CD4-positive, alpha-beta T cell treated with Interleukin-12 subunit alpha and Interleukin-12 subunit beta, for 1 hour (primary cell): Measurements from ENCODE around the gene COPS4.
"Not testable (repeated sequence)": the region's sequence is repeated elsewhere in the genome, so short reads cannot be mapped to it uniquely, and the experiment has no call there.

ENCODE experiments used
- DNase-seq: peaks from one replicate; pipeline ENCODE4 v3.0.0-alpha.2; 2020

The COPS4 gene

GRCh38 chr4:83024233-83024632, 10.8 kb upstream of the COPS4 start:
- no peak for DNase-seq

DNA sequence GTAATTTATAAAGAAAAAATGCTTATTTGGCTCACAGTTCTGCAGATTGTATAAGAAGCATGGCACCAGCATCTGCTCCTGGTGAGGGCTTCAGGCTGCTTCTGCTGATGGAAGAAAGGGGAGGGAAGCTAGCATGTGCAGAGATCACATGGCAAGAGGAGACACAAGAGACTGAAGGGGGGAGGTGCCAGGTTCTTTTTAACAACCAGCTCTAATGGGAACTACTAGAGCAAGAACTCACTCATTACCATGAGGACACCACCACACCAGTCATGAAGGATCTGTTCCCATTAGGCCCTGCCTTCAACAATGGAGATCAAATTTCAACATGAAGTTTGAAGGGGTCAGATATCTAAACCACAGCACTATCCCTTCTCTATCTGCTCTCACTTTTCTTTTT, 9.4 kb upstream of the COPS4 start:
- no peak for DNase-seq

GRCh38 chr4:83028976-83029375, 6.0 kb upstream of the COPS4 start:
- no peak for DNase-seq

DNA sequence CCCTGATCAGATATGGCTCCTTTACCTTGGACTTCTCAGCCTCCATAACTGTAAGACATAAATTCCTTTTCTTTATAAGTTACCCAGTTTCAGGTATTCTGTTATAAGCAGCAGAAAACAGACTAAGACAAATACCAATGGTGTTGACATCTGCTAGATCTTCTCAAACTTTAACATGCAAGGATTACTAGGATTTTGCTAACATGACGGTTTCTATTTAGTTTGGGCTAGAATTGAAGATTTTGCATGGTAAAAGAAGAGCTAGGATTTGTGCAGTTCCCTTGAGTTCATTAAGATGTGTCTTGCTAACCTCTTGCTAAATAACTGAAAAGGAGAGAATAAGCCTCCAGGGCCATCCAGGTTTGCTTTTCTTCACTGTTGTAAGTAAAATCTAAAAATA, 5.3 kb upstream of the COPS4 start:
- DNase-seq: no peak

GRCh38 chr4:83036991-83037665, 2.1 kb downstream of the COPS4 start:
- no peak for DNase-seq

DNA sequence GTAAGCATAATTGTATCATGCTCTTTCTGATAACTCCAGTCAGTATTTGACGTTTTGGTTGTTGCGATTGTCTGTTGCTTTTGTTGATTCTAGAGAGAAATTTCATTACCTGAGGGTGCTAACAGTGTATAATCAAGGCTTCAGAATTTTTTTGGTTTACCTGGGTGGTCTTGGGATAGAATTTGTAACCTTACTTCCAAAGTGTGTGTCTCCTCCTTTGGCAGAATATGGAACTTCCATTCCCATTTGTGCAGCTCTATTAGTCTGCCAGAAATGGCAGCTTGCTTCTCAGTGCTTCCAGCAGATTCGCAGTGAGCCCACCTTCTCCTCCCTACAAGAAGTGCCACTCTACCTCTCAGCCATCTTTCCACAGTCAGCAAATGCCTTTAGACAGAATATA, 5.3 kb downstream of the COPS4 start:
- no peak for DNase-seq

DNA sequence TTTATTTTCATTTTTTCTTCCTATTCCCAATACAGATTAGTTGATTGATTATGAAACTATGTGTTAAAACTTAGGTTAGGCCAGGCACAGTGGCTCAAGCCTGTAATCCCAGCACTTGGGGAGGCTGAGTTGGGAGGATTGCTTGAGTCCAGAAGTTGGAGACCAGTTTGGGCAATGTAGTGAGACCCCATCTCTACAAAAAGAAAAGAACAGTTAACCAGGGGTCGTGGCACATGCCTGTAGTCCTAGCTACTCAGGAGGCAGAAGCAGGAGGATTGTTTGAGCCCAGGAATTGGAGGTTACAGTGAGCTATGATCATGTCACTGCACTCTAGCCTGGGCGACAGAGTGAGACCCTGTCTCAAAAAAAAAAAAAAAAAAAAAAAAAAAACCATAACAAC, 8.2 kb downstream of the COPS4 start:
- DNase-seq: not testable (repeated sequence)

DNA sequence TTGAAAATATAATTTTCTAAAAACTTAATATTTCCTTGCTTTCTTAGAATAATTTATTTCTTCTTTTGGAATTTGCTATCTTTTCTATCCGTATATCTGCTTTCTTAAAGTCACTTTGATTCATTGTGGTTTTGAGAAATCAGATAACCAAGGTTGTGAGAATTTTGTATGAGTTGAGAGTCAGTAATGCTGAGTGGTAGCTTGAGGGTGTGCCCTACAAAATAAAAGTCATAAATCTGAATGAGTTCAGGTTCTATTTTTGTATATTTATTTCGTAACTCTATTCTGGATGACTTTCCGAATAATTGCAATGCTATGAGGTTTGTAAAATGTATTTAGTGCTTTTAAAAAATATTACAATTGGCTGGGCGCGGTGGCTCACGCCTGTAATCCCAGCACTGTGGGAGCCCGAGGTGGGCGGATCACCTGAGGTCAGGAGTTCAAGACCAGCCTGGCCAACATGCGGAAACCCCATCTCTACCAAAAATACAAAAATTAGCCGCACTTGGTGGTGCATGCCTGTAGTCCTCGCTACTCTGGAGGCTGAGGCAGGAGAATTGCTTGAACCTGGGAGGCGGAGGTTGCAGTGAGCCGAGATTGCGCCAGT, 8.9 kb downstream of the COPS4 start:
- DNase-seq: no peak

GRCh38 chr4:83046693-83047473, 11.9 kb downstream of the COPS4 start:
- no peak for DNase-seq

DNA sequence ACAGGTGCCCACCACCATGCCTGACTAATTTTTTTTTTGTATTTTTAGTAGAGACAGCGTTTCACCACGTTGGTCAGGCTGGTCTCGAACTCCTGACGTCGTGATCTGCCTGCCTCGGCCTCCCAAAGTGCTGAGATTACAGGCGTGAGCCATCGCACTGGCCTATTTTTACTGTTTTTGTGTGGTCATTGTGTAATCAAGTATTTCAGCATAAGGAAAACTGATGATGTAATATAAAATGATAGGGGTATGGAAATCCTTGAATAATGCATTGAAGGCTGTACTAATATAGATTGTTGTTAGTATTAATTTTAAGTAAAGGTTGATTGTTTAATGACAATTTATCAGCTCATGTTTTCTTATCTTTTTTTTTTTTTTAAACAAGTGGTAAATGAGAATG, 13.8 kb downstream of the COPS4 start:
- DNase-seq: not testable (repeated sequence)

DNA sequence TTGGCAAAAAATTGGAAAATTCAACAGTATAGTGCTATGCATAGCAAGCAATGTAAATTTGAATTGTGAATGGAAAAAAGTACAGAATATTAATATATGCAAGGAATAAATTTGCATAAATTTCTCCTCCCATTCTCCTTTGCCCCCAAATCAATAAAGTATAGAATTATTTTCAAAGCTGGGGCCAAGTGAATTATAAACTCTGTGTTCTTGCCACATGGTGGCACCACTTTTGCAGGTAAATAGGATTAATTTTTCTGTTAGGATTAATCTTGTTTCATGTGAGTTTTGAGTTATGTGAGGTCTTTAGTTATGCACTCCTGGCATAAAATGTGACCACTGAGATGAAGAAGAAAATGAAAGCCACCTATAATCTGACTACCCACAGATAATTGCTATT, 19.9 kb downstream of the COPS4 start:
- DNase-seq: peak; percentile 33

- DNase-seq: no peak
Observed at GRCh38 chr4:83062739-83063138, 27.8 kb downstream of the COPS4 start.

GRCh38 chr4:83065266-83065665, 30.3 kb downstream of the COPS4 start:
- DNase-seq: no peak

- DNase-seq: no peak
Observed at GRCh38 chr4:83067058-83067639, 32.2 kb downstream of the COPS4 start.

- DNase-seq: no peak
Observed at GRCh38 chr4:83071116-83071515, 36.1 kb downstream of the COPS4 start.

DNA sequence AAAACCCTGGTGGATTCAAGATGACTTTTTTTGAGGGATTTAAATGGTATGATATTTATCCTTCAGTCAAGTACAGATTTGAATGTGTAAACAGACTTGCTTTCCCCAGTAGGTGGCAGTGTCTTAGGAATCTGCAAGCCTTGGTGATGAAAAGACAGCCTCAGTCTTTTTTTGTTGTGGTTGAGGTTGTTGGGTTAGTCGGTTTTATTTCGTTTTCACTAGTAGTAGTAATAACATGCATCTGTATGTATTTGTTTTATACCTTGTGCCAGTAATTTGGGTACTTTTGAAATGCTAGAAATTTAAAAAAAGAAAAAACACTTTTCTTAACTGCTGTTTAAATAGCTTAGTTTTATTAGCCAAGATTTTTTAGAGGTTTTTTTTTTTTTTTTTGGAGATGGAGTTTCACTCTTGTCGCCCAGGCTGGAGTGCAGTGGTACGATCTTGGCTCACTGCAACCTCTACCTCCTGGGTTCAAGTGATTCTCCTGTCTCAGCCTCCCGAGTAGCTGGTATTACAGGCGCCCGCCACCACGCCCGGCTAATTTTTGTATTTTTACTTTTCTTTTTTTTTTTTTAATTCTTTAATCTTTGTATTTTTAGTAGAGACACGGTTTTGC, 39.2 kb downstream of the COPS4 start:
- peak; percentile 88 for DNase-seq

GRCh38 chr4:83074783-83075182, 39.8 kb downstream of the COPS4 start:
- DNase-seq: not testable (repeated sequence)

- DNase-seq: no peak
Observed at GRCh38 chr4:83075311-83076095, 40.5 kb downstream of the COPS4 start.

DNA sequence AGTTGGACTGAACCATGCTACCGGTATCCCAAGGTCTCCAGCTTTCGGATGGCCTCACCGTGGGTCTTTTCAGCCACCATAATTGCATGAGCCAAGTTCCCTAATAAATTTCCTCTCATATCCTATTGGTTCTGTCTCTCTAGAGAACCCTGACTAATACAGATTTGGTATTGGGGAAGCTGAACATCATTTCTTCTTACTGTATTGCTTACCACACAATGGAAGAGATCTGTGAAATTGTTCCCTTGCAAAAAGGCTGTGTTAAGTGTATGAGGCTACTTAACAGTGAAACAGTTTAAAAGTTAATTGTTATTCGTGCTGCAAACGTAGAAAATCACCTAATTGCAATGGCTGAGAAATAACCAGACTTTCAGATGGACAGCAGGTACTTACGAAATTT, 45.6 kb downstream of the COPS4 start:
- no peak for DNase-seq

GRCh38 chr4:83082777-83083176, 47.8 kb downstream of the COPS4 start:
- DNase-seq: no peak

DNA sequence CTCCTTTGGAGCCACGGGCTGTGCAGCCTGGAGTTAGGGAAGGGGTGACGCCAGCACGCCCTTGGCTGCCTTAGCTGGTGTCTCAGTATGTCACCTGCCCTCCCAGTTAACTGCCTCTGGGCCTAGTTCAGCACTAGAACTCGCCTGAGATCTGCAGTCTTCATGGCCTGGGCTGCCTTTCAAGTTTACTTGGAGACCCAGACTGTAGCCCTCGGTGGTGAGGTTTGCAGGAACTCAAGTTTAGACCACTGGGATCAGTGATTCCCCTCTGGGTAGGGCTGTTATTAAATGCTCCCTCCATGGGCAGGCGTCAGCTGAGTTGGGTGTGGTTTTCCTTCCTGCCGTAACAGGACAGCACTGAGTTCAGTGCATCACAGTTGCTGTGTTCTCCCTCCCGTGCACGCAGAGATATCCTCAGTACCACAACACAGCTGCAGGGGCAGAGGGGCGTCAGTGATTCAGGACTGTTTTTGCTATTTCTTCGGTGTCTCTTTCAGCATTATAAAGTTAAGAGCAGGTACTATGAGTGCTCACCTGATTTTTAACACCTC, 49.0 kb downstream of the COPS4 start:
- peak; percentile 71 for DNase-seq

- not testable (repeated sequence) for DNase-seq
Observed at GRCh38 chr4:83084956-83085355, 50.0 kb downstream of the COPS4 start.
